ENCODE data around the gene FTO. TPM values are rescaled to one million over a fixed set of nuclear protein-coding genes. Genes with fewer than 3 reads are reported as not detected.

FTO gene
- total and polyA plus RNA-seq, 2 of the 13 experiments (the other 11 are each of a cell fraction or from before 2014, with no cell fraction given): 41.6 to 55.8 TPM

- TF ChIP-seq ASH2L (IDR thresholded peaks at IDR 0.05; ENCODE audit: insufficient read length, low read depth, low read length): peak; percentile 93
- TF ChIP-seq ZNF788 (CRISPR knock-in tag; IDR thresholded peaks at IDR 0.05; ENCODE audit: borderline replicate concordance): no peak; the same call in 1 of the 2 replicates
- no peak for TF ChIP-seq HOXA7 (CRISPR knock-in tag; IDR thresholded peaks at IDR 0.05)
- TF ChIP-seq DNMT3B (CRISPR knock-in tag; conservative IDR thresholded peaks at IDR 0.05): no peak
- 0 out of 2 replicates have a peak, but pooled peaks have one; percentile 22 for TF ChIP-seq SIX4 (CRISPR knock-in tag; IDR thresholded peaks at IDR 0.05)
- no peak; the same call in 1 of the 2 replicates for TF ChIP-seq SAFB2 (CRISPR knock-in tag; IDR thresholded peaks at IDR 0.05; ENCODE audit: borderline replicate concordance, low read depth)
- no peak for TF ChIP-seq GPBP1L1 (CRISPR knock-in tag; IDR thresholded peaks at IDR 0.05)
- no peak for TF ChIP-seq CENPBD1 (CRISPR knock-in tag; IDR thresholded peaks at IDR 0.05; ENCODE audit: borderline replicate concordance, low read depth)
- no peak; the same call in 1 of the 2 replicates for TF ChIP-seq PBX2 (CRISPR knock-in tag; IDR thresholded peaks at IDR 0.05)
- no peak for TF ChIP-seq PTBP1 (IDR thresholded peaks at IDR 0.05; ENCODE audit: low read depth, low read length, poor library complexity, severe bottlenecking)
- TF ChIP-seq IRF2 (CRISPR knock-in tag; IDR thresholded peaks at IDR 0.05): no peak; the same call in 1 of the 2 replicates
- no peak for TF ChIP-seq ZFP41 (CRISPR knock-in tag; IDR thresholded peaks at IDR 0.05; ENCODE audit: borderline replicate concordance)
- TF ChIP-seq POLR2G (IDR thresholded peaks at IDR 0.05; ENCODE audit: low read depth, low read length): peak; percentile 65
- TF ChIP-seq RBM39 (IDR thresholded peaks at IDR 0.05; ENCODE audit: low read depth, low read length, poor library complexity, severe bottlenecking): peak; percentile 3
- no peak for TF ChIP-seq MTERF4 (CRISPR knock-in tag; IDR thresholded peaks at IDR 0.05)
- TF ChIP-seq SMC3 (IDR thresholded peaks at IDR 0.05; ENCODE audit: low read length): peak; percentile 2; the same call in 1 of the 2 replicates
- TF ChIP-seq ZNF614 (CRISPR knock-in tag; IDR thresholded peaks at IDR 0.05; ENCODE audit: borderline replicate concordance): no peak
- no peak for TF ChIP-seq HOXA5 (CRISPR knock-in tag; IDR thresholded peaks at IDR 0.05)
- peak; percentile 91 for TF ChIP-seq ISL2 (CRISPR knock-in tag; IDR thresholded peaks at IDR 0.05)
- no peak for TF ChIP-seq LRRFIP1 (CRISPR knock-in tag; conservative IDR thresholded peaks at IDR 0.05)
These were observed 471.8 kb downstream of the FTO start (continued) for GRCh38 chr16:54175552-54176375.
